H9 (cell line): ENCODE data around the gene PLXNA2. TPM values are rescaled to one million over a fixed set of nuclear protein-coding genes. Genes with fewer than 3 reads are reported as not detected.

Source experiments
- DNase-seq: peaks from one replicate; pipeline ENCODE4 v3.0.0-alpha.2; 2017
- H2AFZ ChIP-seq: one replicate; pipeline ENCODE4 v1.6.1; 2013; ENCODE audit warnings: mild to moderate bottlenecking, low read length, control low read depth, moderate library complexity
- H2AK5ac ChIP-seq: 2 replicates; pipeline ENCODE4 v1.6.1; 2013; ENCODE audit warnings: low read length, control low read depth, mixed read lengths; ENCODE audit not compliant: insufficient read length
- H2BK120ac ChIP-seq: one replicate; pipeline ENCODE4 v1.6.1; 2013; ENCODE audit warnings: low read depth, mild to moderate bottlenecking, low read length, control low read depth, inconsistent platforms; ENCODE audit not compliant: poor library complexity, severe bottlenecking
- H2BK12ac ChIP-seq: 2 replicates; pipeline ENCODE4 v1.6.1; 2013; ENCODE audit warnings: low read length, control low read depth, mixed read lengths, low read depth; ENCODE audit not compliant: insufficient read length
- H2BK15ac ChIP-seq: 2 replicates; pipeline ENCODE4 v1.6.1; 2013; ENCODE audit warnings: low read depth, low read length, control low read depth
- H2BK20ac ChIP-seq: one replicate; pipeline ENCODE4 v1.6.1; 2013; ENCODE audit warnings: low read depth, mild to moderate bottlenecking, low read length, control low read depth, inconsistent platforms; ENCODE audit not compliant: poor library complexity, severe bottlenecking
- H2BK5ac ChIP-seq: 2 replicates; pipeline ENCODE4 v1.6.1; 2013; ENCODE audit warnings: low read length, control low read depth, mixed read lengths; ENCODE audit not compliant: insufficient read length
- H3K14ac ChIP-seq: 2 replicates; pipeline ENCODE4 v1.6.1; 2013; ENCODE audit warnings: low read length, control low read depth; ENCODE audit not compliant: insufficient read depth
- H3K18ac ChIP-seq: 2 replicates; pipeline ENCODE4 v1.6.1; 2013; ENCODE audit warnings: low read depth, mild to moderate bottlenecking, mixed read lengths, low read length, control low read depth; ENCODE audit not compliant: insufficient read length
- H3K23ac ChIP-seq: 2 replicates; pipeline ENCODE4 v1.6.1; 2013; ENCODE audit warnings: low read length, control low read depth, mixed read lengths, low read depth; ENCODE audit not compliant: insufficient read length
- H3K23me2 ChIP-seq: 2 replicates; pipeline ENCODE4 v1.6.1; 2013; ENCODE audit warnings: low read depth, mild to moderate bottlenecking, mixed read lengths, low read length, control low read depth; ENCODE audit not compliant: insufficient read length, poor library complexity, severe bottlenecking
- H3K27ac ChIP-seq: 2 replicates; pipeline ENCODE4 v1.5.1; 2013; ENCODE audit warnings: low read length, control low read depth, mixed read lengths, low read depth; ENCODE audit not compliant: insufficient read length
- H3K27me3 ChIP-seq: 2 replicates; pipeline ENCODE4 v1.6.1; 2013; ENCODE audit warnings: low read length, control low read depth, inconsistent platforms; ENCODE audit not compliant: insufficient read depth
- H3K4ac ChIP-seq: 2 replicates; pipeline ENCODE4 v1.6.1; 2013; ENCODE audit warnings: low read depth, mild to moderate bottlenecking, control low read depth, inconsistent platforms, low read length, moderate library complexity
- H3K4me1 ChIP-seq: 2 replicates; pipeline ENCODE4 v1.6.1; 2013; ENCODE audit warnings: low read length, control low read depth, inconsistent platforms; ENCODE audit not compliant: insufficient read depth
- H3K4me2 ChIP-seq: 2 replicates; pipeline ENCODE4 v1.6.1; 2013; ENCODE audit warnings: low read length, control low read depth, mixed read lengths; ENCODE audit not compliant: insufficient read length, insufficient read depth
- H3K56ac ChIP-seq: 2 replicates; pipeline ENCODE4 v1.6.1; 2013; ENCODE audit warnings: low read depth, mild to moderate bottlenecking, mixed read lengths, low read length, control low read depth; ENCODE audit not compliant: insufficient read length
- H3K79me1 ChIP-seq: 2 replicates; pipeline ENCODE4 v1.6.1; 2013; ENCODE audit warnings: low read depth, mild to moderate bottlenecking, moderate library complexity, low read length, control low read depth, inconsistent platforms; ENCODE audit not compliant: insufficient read depth, poor library complexity, severe bottlenecking
- H3K79me2 ChIP-seq: 2 replicates; pipeline ENCODE4 v1.6.1; 2013; ENCODE audit warnings: low read length, control low read depth, inconsistent platforms; ENCODE audit not compliant: insufficient read depth
- H3K9ac ChIP-seq: 2 replicates; pipeline ENCODE4 v1.6.1; 2013; ENCODE audit warnings: low read length, control low read depth, mixed read lengths; ENCODE audit not compliant: insufficient read length; ENCODE audit errors: extremely low read depth
- H3K9me3 ChIP-seq: one replicate; pipeline ENCODE4 v1.6.1; 2013; ENCODE audit warnings: low read depth, low read length, inconsistent platforms; ENCODE audit not compliant: control insufficient read depth
- H3T11ph ChIP-seq: one replicate; pipeline ENCODE4 v1.6.1; 2013; ENCODE audit warnings: mild to moderate bottlenecking, low read length, control low read depth, inconsistent platforms
- H4K20me1 ChIP-seq: one replicate; pipeline ENCODE4 v1.6.1; 2013; ENCODE audit not compliant: control insufficient read depth, insufficient read length, insufficient read depth
- H4K5ac ChIP-seq: 2 replicates; pipeline ENCODE4 v1.6.1; 2013; ENCODE audit warnings: low read depth, mild to moderate bottlenecking, mixed read lengths, low read length, control low read depth; ENCODE audit not compliant: insufficient read length
- H4K8ac ChIP-seq: replicated peaks from 2 replicates; pipeline ENCODE4 v1.6.1; 2013; ENCODE audit warnings: low read length, control low read depth, mixed read lengths, low read depth; ENCODE audit not compliant: insufficient read length
- H4K91ac ChIP-seq: 2 replicates; pipeline ENCODE4 v1.6.1; 2013; ENCODE audit warnings: low read depth, mild to moderate bottlenecking, moderate library complexity, mixed read lengths, low read length, control low read depth; ENCODE audit not compliant: insufficient read length
- H3K27ac Mint-ChIP-seq, 3 experiments: 2 replicates in 2 of 3; 3 replicates in 1 of 3; pipeline ENCODE4 v1.8.0; 2020 to 2021; ENCODE audit warnings: mixed read lengths in 3 of 3, mild to moderate bottlenecking in 1 of 3, moderate library complexity in 1 of 3
- H3K27me3 Mint-ChIP-seq: 2 replicates; pipeline ENCODE4 v1.8.0; 2021; ENCODE audit warnings: low read depth, mild to moderate bottlenecking, moderate library complexity, mixed read lengths
- H3K36me3 Mint-ChIP-seq, 3 experiments: 2 replicates in 2 of 3; 3 replicates in 1 of 3; pipeline ENCODE4 v1.8.0; 2020 to 2021; ENCODE audit warnings: low read depth in 3 of 3, mixed read lengths in 3 of 3; ENCODE audit not compliant: insufficient read depth in 1 of 3
- H3K4me1 Mint-ChIP-seq, 2 experiments: 2 replicates each; pipeline ENCODE4 v1.8.0; 2020; ENCODE audit warnings: mixed read lengths in 2 of 2
- H3K4me3 Mint-ChIP-seq, 2 experiments: 2 replicates in 1 of 2; 3 replicates in 1 of 2; pipeline ENCODE4 v1.8.0; 2020 to 2021; ENCODE audit warnings: mild to moderate bottlenecking in 2 of 2, mixed read lengths in 2 of 2, moderate library complexity in 1 of 2
- H3K9me3 Mint-ChIP-seq, 2 experiments: 2 replicates in 1 of 2; 3 replicates in 1 of 2; pipeline ENCODE4 v1.8.0; 2020; ENCODE audit warnings: mild to moderate bottlenecking in 2 of 2, mixed read lengths in 2 of 2, moderate library complexity in 1 of 2
- CTCF ChIP-seq: fragments of 200-600 bp; sonication (generic); conservative IDR thresholded peaks from 3 replicates; pipeline ENCODE4 v1.8.0; 2021; ENCODE audit warnings: antibody characterized with exemption, mild to moderate bottlenecking
- WGBS: extraction: QIAGEN DNeasy Blood & Tissue Kit; methylation state at CpG from one replicate; pipeline ENCODE4 v1.1.7; 2013; ENCODE audit warnings: missing lambda C conversion rate, low lambda C conversion rate, mixed read lengths; ENCODE audit not compliant: insufficient read length; ENCODE audit errors: extremely low coverage; 5-methylcytosine and 5-hydroxymethylcytosine counted together
- total RNA-seq: library from RNA; stranded (reverse); gene quantifications from 2 replicates; pipeline ENCODE4 v1.2.1, GENCODE V29; 2021

Gene PLXNA2
- total RNA-seq, 1 experiment from 2014 or later, result 0.57 TPM

GRCh38 chr1:208279826-208280588 is 35.8 kb upstream of the PLXNA2 start:
- Histone ChIP-seq H3K27me3 (no peaks in the 10 kb centered on the region), H2AK5ac (no peak overlapping the region), H2AFZ (no peak overlapping the region), H4K8ac (no peak overlapping the region), H3K56ac (no peak overlapping the region), H2BK12ac (no peak overlapping the region), H2BK5ac (no peak overlapping the region), H3K4me1 (peaks cover 5% of the 10 kb centered on the region; the same call in 1 of the 2 replicates), H3K9me3 (no peaks in the 10 kb centered on the region), H4K91ac (no peak overlapping the region), H3K79me2 (no peaks in the 10 kb centered on the region), H3K23me2 (no peaks in the 10 kb centered on the region), H3K4me2 (no peak overlapping the region), H3K23ac (no peak overlapping the region), H3K79me1 (no peaks in the 10 kb centered on the region), H3K9ac (no peak overlapping the region), H2BK20ac (no peak overlapping the region), H3K27ac (no peak overlapping the region), H2BK120ac (no peak overlapping the region), H3K4ac (no peak overlapping the region), H3K18ac (no peak overlapping the region), H3T11ph (no peak overlapping the region), H4K5ac (no peak overlapping the region), H4K20me1 (no peaks in the 10 kb centered on the region), H3K14ac (no peak overlapping the region), H2BK15ac (no peak overlapping the region)
- Mint-ChIP-seq H3K9me3 (no peaks in the 10 kb centered on the region), H3K36me3 (no peaks in the 10 kb centered on the region), H3K27me3 (peaks cover 10% of the 10 kb centered on the region), H3K27ac (no peak overlapping the region), H3K4me3 (no peak overlapping the region), H3K4me1 (peaks cover 25 to 28% of the 10 kb centered on the region in 2 experiments)
- 100% methylated on average over 1 of the region's 11 CpGs for WGBS
- DNase-seq, result no peak
- no peak for TF ChIP-seq CTCF
